ENCODE data around the gene CEP43. TPM values are rescaled to one million over a fixed set of nuclear protein-coding genes. Genes with fewer than 3 reads are reported as not detected.

The CEP43 gene
- total and polyA plus RNA-seq, 2 of the 8 experiments (the other 6 are each of a cell fraction or from before 2014, with no cell fraction given): 12.0 to 31.2 TPM

GRCh38 chr6:166950443-166950821, 48.8 kb upstream of the CEP43 start (continued):
- TF ChIP-seq CHD7 (IDR thresholded peaks at IDR 0.05; ENCODE audit: insufficient replicate concordance, low read length) (no peak), CBX5 (IDR thresholded peaks at IDR 0.05; ENCODE audit: low read depth, low read length) (no peak), HDAC2 (IDR thresholded peaks at IDR 0.05; ENCODE audit: borderline replicate concordance in 1 of 2, low read depth in 2 of 2, low read length in 2 of 2) (no peak), TAF7 (optimal IDR thresholded peaks at IDR 0.05; ENCODE audit: borderline replicate concordance, low read depth, low read length) (no peak), ZNF274 (IDR thresholded peaks at IDR 0.05; ENCODE audit: borderline replicate concordance, extremely low read depth, low read length) (no peak), JUND (IDR thresholded peaks at IDR 0.05; ENCODE audit: low read length) (no peak), RXRA (IDR thresholded peaks at IDR 0.05; ENCODE audit: insufficient read depth, low read depth, low read length) (no peak), MAFK (IDR thresholded peaks at IDR 0.05; ENCODE audit: low read depth, low read length) (no peak)
